Measurements from ENCODE around the gene GHDC.

Gene GHDC

DNA sequence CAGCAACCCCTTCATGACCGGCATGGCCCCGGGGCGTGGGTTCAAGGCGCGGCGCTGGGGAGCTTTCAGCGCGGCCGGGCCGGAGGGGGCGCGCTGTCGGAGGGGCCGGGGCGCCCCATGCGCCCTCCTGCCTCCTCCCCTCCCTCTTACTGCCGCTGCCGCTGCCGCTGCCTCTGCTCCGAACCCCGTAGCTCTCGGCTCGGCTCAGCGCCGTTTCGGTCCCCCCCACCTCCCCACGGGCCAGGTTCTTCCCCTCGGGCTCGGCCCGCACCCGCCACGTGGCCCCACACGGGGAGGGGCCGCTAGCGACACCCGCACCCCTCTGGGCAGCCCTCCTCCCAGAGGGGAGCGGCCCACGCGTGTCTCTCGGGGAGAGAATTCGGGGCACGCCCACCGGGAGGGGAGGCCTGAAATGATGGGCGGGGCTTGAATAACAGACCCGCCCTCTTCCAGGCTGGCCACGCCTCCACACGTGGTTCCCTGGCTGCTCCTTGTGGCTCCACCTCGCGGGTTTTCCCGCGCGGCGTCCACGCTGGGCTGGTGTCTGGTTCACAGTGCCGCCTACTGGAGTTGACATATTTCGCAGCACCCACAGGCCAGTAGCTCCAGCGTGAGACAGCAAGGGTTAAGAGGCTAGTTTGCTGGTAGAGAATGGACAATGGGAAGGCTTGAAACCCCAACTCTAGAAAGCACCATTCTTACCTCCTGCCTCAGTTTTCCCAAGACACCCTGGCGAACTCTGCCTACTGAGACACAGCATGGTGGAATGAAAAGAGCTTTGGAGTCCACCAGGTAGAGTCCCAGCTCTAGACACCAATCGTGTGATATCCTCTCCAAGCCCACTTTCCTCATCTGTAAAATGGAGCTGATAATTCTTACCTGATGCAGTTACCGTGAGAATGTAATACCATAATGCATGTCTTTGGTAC is 13.1 kb downstream of the GHDC start, which contains the start of gene KCNH4:
KCNH4 (minus strand) TSS at position 221 of the 929 bp plus-strand sequence; CDS start at position 24, 197 bp downstream.
- no peak within 1 kb of the TSS for H3K27ac ChIP-seq (ENCODE audit: low read length)
- H2AFZ ChIP-seq (ENCODE audit: low read length), result peak within 1 kb of the TSS; percentile 75
- H3K4me2 ChIP-seq (ENCODE audit: low read depth, low read length), result peak within 1 kb of the TSS; percentile 70; the same call in 1 of the 2 replicates
- peaks cover 48% of the 10 kb centered on the region for H3K4me1 ChIP-seq (ENCODE audit: low read length)
- H4K20me1 ChIP-seq (ENCODE audit: insufficient read depth, low read length), result no peaks in the 10 kb centered on the region
- TF ChIP-seq, protein P1, sequence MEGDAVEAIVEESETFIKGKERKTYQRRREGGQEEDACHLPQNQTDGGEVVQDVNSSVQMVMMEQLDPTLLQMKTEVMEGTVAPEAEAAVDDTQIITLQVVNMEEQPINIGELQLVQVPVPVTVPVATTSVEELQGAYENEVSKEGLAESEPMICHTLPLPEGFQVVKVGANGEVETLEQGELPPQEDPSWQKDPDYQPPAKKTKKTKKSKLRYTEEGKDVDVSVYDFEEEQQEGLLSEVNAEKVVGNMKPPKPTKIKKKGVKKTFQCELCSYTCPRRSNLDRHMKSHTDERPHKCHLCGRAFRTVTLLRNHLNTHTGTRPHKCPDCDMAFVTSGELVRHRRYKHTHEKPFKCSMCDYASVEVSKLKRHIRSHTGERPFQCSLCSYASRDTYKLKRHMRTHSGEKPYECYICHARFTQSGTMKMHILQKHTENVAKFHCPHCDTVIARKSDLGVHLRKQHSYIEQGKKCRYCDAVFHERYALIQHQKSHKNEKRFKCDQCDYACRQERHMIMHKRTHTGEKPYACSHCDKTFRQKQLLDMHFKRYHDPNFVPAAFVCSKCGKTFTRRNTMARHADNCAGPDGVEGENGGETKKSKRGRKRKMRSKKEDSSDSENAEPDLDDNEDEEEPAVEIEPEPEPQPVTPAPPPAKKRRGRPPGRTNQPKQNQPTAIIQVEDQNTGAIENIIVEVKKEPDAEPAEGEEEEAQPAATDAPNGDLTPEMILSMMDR (IDR thresholded peaks at IDR 0.05; ENCODE audit: low read length), result peak; percentile 68
- TF ChIP-seq EZH2 (optimal IDR thresholded peaks at IDR 0.05; ENCODE audit: low read depth, low read length) (no peak), EZH2phosphoT487 (IDR thresholded peaks at IDR 0.05; ENCODE audit: low read length) (no peak)
- peak; percentile 86 for DNase-seq
- H3K9me3 ChIP-seq (replicated peaks; ENCODE audit: insufficient read depth, low read length), result no peaks in the 10 kb centered on the region
- no peaks in the 10 kb centered on the region for H3K9me2 ChIP-seq (replicated peaks; ENCODE audit: insufficient read depth, low read length)
- H3K27me3 ChIP-seq (replicated peaks; ENCODE audit: insufficient read depth, low read length), result no peaks in the 10 kb centered on the region
- H3K4me3 ChIP-seq (ENCODE audit: low read length), result peak within 1 kb of the TSS; percentile 63
- H3K79me2 ChIP-seq (ENCODE audit: low read length), result no peaks in the 10 kb centered on the region
- no peak within 1 kb of the TSS for H3K9ac ChIP-seq (ENCODE audit: low read length)
- peaks cover 41% of the 10 kb centered on the region for H3F3A ChIP-seq (ENCODE audit: insufficient read depth, low read length)
- H3K36me3 ChIP-seq (replicated peaks; ENCODE audit: insufficient read depth, low read length), result no peaks in the 10 kb centered on the region

DNA sequence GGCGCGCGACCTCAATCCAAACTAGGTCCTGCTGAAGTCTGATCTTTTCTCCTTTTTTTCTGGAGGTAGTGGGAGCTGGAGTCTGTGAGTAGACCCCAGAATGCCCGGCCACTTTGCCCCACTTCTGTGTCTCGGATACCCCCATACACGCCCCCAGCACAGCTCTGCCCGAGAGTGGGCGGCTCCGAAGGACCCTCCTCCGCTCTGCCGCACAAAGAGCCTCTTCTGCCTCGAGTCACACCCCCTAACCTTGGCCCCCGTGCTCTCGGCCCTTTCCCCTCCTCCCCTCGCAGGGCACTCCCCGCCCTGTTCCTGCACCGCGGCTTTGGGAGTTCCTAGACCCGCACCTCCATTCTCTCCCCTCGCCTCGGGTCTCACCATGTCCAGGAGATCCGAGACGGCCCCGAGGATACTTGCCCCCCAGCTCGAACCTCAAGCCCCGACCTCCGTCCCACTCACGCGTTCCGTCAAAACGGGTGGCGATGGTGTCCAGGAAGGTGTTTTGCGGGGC is 13.8 kb downstream of the GHDC start:
- peak overlapping the region; percentile 70; the same call in 1 of the 2 replicates for H3K4me2 ChIP-seq (ENCODE audit: low read depth, low read length)
- no peaks in the 10 kb centered on the region for H3K79me2 ChIP-seq (ENCODE audit: low read length)
- H3K4me1 ChIP-seq (ENCODE audit: low read length), result peaks cover 47% of the 10 kb centered on the region
- no peak for DNase-seq
- peak overlapping the region; percentile 63 for H3K4me3 ChIP-seq (ENCODE audit: low read length)
- H3K36me3 ChIP-seq (replicated peaks; ENCODE audit: insufficient read depth, low read length), result no peaks in the 10 kb centered on the region
- H3K9ac ChIP-seq (ENCODE audit: low read length), result no peak overlapping the region
- no peaks in the 10 kb centered on the region for H4K20me1 ChIP-seq (ENCODE audit: insufficient read depth, low read length)
- TF ChIP-seq EZH2phosphoT487 (IDR thresholded peaks at IDR 0.05; ENCODE audit: low read length) (no peak), EZH2 (optimal IDR thresholded peaks at IDR 0.05; ENCODE audit: low read depth, low read length) (no peak)
- TF ChIP-seq, protein P1 (IDR thresholded peaks at IDR 0.05; ENCODE audit: low read length), result no peak
- no peak overlapping the region for H3K27ac ChIP-seq (ENCODE audit: low read length)
- no peaks in the 10 kb centered on the region for H3K9me2 ChIP-seq (replicated peaks; ENCODE audit: insufficient read depth, low read length)
- no peaks in the 10 kb centered on the region for H3K9me3 ChIP-seq (replicated peaks; ENCODE audit: insufficient read depth, low read length)
- H2AFZ ChIP-seq (ENCODE audit: low read length), result peak overlapping the region; percentile 75
- H3K27me3 ChIP-seq (replicated peaks; ENCODE audit: insufficient read depth, low read length), result no peaks in the 10 kb centered on the region
- H3F3A ChIP-seq (ENCODE audit: insufficient read depth, low read length), result peaks cover 41% of the 10 kb centered on the region

DNA sequence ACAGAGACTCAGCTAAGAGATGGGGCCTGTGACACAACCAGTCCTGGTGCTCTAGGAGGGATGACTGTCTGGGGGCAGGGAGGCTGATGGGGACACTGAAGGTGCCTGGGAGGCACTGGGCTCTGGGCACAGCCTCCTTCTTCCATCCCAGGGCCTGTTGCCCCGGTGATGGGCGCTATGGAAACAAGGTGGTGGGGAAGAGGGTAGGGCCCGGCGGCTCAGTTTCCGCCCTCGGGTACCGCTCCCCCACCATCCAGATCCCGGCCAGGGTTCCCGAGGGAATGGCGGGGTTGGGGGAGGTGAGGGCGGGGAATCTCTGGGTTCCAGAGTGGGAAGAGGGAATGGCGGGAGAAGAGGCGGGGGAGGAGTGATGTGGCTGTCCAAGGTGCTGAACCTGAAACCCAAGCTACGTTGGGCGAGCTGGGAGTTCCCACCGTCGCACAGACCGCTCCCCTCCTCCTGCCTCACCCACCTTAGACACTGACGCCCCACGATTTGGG is 14.3 kb downstream of the GHDC start:
- Histone ChIP-seq H3K4me1 (ENCODE audit: low read length) (peaks cover 42% of the 10 kb centered on the region), H3K27ac (ENCODE audit: low read length) (no peak overlapping the region), H3K9ac (ENCODE audit: low read length) (no peak overlapping the region), H3K9me2 (replicated peaks; ENCODE audit: insufficient read depth, low read length) (no peaks in the 10 kb centered on the region), H3K9me3 (replicated peaks; ENCODE audit: insufficient read depth, low read length) (no peaks in the 10 kb centered on the region), H3K79me2 (ENCODE audit: low read length) (no peaks in the 10 kb centered on the region), H4K20me1 (ENCODE audit: insufficient read depth, low read length) (no peaks in the 10 kb centered on the region), H2AFZ (ENCODE audit: low read length) (no peak overlapping the region), H3K4me2 (ENCODE audit: low read depth, low read length) (0 out of 2 replicates have a peak overlapping the region, but pooled peaks have one; percentile 70), H3K27me3 (replicated peaks; ENCODE audit: insufficient read depth, low read length) (no peaks in the 10 kb centered on the region), H3K4me3 (ENCODE audit: low read length) (no peak overlapping the region), H3K36me3 (replicated peaks; ENCODE audit: insufficient read depth, low read length) (no peaks in the 10 kb centered on the region), H3F3A (ENCODE audit: insufficient read depth, low read length) (peaks cover 36% of the 10 kb centered on the region)
- DNase-seq, result no peak
- no peak for TF ChIP-seq EZH2phosphoT487 (IDR thresholded peaks at IDR 0.05; ENCODE audit: low read length)
- TF ChIP-seq EZH2 (optimal IDR thresholded peaks at IDR 0.05; ENCODE audit: low read depth, low read length), result no peak
- TF ChIP-seq, protein P1 (IDR thresholded peaks at IDR 0.05; ENCODE audit: low read length), result no peak

All from MM.1S (cell line).